ENCODE measurements around the gene MCTP1.
"Not testable (repeated sequence)": the region's sequence is repeated elsewhere in the genome, so short reads cannot be mapped to it uniquely, and the experiment has no call there.

DNA sequence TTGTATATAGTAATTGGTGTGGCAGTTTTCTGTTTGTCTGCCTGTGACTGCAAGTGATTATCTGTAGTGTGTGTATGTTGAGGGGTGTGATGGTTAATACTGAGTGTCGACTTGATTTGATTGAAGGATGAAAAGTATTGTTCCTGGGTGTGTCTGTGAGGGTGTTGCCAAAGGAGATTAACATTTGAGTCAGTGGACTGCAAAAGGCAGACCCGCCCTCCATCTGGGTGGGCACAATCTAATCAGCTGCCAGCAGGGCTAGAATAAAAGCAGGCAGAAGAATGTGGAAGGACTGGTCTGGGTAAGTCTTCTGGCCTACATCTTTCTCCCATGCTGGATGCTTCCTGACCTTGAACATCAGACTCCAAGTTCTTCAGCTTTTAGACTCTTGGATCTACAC lies 290.4 kb downstream of the MCTP1 start:
- TF ChIP-seq POLR2AphosphoS5, POLR2A (IDR thresholded peaks at IDR 0.05; ENCODE audit: low read depth, low read length): not testable (repeated sequence)
